Ishikawa (cell line): ENCODE measurements around the gene XRCC5.

ENCODE experiments used
- CEBPB ChIP-seq: IDR thresholded peaks from 2 replicates; pipeline ENCODE4 v1.6.1; 2012
- EGR1 ChIP-seq: IDR thresholded peaks from 2 replicates; pipeline ENCODE4 v1.6.1; 2012
- EP300 ChIP-seq: IDR thresholded peaks from 2 replicates; pipeline ENCODE4 v1.6.1; 2012; ENCODE audit warnings: borderline replicate concordance
- NFIC ChIP-seq: IDR thresholded peaks from 2 replicates; pipeline ENCODE4 v1.6.1; 2012
- RAD21 ChIP-seq: IDR thresholded peaks from 2 replicates; pipeline ENCODE4 v1.6.1; 2012; ENCODE audit warnings: low read depth
- TAF1 ChIP-seq: IDR thresholded peaks from 2 replicates; pipeline ENCODE4 v1.6.1; 2012; ENCODE audit warnings: low read depth, mild to moderate bottlenecking
- YY1 ChIP-seq: IDR thresholded peaks from 2 replicates; pipeline ENCODE4 v1.6.1; 2012; ENCODE audit warnings: low read depth
- ZBTB7A ChIP-seq: IDR thresholded peaks from 2 replicates; pipeline ENCODE4 v1.6.1; 2012; ENCODE audit warnings: low read depth
- TF ChIP-seq, protein P1 (sequence below): IDR thresholded peaks from 2 replicates; pipeline ENCODE4 v1.6.1; 2012; ENCODE audit warnings: low read depth, mild to moderate bottlenecking
- TF ChIP-seq, protein P2 (sequence below): IDR thresholded peaks from 2 replicates; pipeline ENCODE4 v1.6.1; 2012
- TF ChIP-seq, protein P3 (sequence below): IDR thresholded peaks from 2 replicates; pipeline ENCODE4 v1.6.1; 2012

DNA sequence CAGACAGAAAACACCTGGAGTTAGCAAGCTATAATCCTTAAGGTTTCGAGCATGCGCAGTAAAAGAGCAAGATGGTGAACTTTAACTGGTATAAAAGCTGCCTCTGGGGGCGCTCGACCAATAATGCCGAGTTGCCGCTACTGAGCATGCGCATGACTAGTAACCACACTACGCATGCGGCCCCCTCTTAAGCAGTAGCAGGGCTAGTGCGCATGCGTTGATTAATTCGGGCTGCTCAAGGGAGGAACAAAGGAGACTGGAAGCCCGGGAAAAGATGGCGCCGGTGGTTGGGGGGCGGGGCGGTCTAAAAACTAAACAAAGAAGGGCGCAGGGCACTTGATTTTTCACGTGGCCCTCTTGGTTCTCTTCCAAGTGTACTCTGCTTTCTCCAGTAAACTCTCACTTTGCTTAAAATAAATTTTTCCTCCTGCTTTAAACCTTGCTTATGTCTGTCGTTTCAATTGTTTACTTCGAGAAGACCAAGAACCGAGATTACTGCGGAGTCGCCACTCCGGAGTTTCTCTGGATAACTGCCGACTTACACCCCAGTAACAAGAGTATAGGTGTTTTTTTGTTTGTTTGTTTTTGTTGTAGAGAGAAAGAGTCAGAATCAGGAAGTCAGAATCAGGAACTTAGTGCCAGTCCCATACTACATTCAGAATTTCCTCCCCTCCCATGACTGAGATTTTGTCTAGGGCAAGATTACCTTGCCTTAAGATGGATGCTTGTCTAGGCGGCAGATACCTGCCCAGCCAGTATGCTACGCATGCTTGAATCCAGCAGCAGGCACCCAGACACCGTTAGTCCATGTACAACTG lies 5.8 kb downstream of the XRCC5 start:
- no peak; the same call in 1 of the 2 replicates for TF ChIP-seq TAF1
- no peak for TF ChIP-seq RAD21
- TF ChIP-seq EP300 = no peak
- peak; percentile 88 for TF ChIP-seq YY1
- TF ChIP-seq, protein P1, sequence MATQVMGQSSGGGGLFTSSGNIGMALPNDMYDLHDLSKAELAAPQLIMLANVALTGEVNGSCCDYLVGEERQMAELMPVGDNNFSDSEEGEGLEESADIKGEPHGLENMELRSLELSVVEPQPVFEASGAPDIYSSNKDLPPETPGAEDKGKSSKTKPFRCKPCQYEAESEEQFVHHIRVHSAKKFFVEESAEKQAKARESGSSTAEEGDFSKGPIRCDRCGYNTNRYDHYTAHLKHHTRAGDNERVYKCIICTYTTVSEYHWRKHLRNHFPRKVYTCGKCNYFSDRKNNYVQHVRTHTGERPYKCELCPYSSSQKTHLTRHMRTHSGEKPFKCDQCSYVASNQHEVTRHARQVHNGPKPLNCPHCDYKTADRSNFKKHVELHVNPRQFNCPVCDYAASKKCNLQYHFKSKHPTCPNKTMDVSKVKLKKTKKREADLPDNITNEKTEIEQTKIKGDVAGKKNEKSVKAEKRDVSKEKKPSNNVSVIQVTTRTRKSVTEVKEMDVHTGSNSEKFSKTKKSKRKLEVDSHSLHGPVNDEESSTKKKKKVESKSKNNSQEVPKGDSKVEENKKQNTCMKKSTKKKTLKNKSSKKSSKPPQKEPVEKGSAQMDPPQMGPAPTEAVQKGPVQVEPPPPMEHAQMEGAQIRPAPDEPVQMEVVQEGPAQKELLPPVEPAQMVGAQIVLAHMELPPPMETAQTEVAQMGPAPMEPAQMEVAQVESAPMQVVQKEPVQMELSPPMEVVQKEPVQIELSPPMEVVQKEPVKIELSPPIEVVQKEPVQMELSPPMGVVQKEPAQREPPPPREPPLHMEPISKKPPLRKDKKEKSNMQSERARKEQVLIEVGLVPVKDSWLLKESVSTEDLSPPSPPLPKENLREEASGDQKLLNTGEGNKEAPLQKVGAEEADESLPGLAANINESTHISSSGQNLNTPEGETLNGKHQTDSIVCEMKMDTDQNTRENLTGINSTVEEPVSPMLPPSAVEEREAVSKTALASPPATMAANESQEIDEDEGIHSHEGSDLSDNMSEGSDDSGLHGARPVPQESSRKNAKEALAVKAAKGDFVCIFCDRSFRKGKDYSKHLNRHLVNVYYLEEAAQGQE = no peak
- no peak for TF ChIP-seq ZBTB7A
- TF ChIP-seq, protein P2, sequence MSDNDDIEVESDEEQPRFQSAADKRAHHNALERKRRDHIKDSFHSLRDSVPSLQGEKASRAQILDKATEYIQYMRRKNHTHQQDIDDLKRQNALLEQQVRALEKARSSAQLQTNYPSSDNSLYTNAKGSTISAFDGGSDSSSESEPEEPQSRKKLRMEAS = peak; percentile 34; the same call in 1 of the 2 replicates
- no peak for TF ChIP-seq EGR1
- TF ChIP-seq CEBPB = no peak
- no peak for TF ChIP-seq NFIC
- TF ChIP-seq, protein P3, sequence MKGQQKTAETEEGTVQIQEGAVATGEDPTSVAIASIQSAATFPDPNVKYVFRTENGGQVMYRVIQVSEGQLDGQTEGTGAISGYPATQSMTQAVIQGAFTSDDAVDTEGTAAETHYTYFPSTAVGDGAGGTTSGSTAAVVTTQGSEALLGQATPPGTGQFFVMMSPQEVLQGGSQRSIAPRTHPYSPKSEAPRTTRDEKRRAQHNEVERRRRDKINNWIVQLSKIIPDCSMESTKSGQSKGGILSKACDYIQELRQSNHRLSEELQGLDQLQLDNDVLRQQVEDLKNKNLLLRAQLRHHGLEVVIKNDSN = no peak
